ENCODE measurements around the gene DPP3. TPM values are rescaled to one million over a fixed set of nuclear protein-coding genes. Genes with fewer than 3 reads are reported as not detected.
A peak's percentile ranks its signal among the peaks of the same experiment; 100 is the strongest.

Gene DPP3
- polyA plus RNA-seq, 1 of the 3 experiments (the other 2 are of a cell fraction), result 70.6 TPM

DNA sequence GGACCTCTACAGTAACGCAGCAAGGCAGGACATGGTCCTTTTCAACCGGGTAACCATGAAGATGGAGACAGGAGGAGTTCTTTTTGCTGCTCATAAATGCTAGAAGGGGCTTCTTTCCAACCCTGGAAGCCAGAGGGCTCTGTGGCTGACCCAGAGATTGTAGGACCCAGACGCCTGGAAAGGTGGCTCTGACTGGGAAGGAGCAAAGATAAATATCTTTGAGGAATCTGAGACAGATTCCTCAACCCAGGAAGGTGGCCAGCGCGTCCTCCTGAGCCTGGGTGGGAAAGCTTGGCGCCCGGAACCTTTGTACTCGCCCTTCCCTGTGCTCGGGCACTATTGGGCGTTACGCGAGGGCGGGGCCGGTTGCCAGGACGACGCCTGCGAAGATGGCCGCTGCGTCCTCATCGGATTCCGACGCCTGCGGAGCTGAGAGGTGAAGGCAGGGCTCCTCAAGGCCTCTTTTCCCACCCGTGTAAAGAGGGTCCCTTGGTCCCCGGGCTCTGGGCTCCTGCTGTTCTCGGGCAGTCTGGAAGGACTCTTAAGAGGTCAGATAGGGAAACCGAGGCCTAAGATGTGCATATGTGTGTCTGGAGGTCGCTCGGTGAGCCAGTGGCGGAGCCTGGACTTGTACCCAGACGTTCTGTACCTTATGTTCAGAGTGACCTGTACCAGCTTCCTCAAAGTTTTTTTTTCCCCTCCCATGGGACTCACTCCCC is 30.2 kb downstream of the DPP3 start, which contains the start of gene BBS1 (continued):
- TF ChIP-seq, protein P1, sequence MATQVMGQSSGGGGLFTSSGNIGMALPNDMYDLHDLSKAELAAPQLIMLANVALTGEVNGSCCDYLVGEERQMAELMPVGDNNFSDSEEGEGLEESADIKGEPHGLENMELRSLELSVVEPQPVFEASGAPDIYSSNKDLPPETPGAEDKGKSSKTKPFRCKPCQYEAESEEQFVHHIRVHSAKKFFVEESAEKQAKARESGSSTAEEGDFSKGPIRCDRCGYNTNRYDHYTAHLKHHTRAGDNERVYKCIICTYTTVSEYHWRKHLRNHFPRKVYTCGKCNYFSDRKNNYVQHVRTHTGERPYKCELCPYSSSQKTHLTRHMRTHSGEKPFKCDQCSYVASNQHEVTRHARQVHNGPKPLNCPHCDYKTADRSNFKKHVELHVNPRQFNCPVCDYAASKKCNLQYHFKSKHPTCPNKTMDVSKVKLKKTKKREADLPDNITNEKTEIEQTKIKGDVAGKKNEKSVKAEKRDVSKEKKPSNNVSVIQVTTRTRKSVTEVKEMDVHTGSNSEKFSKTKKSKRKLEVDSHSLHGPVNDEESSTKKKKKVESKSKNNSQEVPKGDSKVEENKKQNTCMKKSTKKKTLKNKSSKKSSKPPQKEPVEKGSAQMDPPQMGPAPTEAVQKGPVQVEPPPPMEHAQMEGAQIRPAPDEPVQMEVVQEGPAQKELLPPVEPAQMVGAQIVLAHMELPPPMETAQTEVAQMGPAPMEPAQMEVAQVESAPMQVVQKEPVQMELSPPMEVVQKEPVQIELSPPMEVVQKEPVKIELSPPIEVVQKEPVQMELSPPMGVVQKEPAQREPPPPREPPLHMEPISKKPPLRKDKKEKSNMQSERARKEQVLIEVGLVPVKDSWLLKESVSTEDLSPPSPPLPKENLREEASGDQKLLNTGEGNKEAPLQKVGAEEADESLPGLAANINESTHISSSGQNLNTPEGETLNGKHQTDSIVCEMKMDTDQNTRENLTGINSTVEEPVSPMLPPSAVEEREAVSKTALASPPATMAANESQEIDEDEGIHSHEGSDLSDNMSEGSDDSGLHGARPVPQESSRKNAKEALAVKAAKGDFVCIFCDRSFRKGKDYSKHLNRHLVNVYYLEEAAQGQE (IDR thresholded peaks at IDR 0.05; ENCODE audit: low read depth, low read length), result peak; percentile 69; the same call in 1 of the 2 replicates
- no peak for TF ChIP-seq RAD21 (IDR thresholded peaks at IDR 0.05; ENCODE audit: low read length)
- TF ChIP-seq, protein P2, sequence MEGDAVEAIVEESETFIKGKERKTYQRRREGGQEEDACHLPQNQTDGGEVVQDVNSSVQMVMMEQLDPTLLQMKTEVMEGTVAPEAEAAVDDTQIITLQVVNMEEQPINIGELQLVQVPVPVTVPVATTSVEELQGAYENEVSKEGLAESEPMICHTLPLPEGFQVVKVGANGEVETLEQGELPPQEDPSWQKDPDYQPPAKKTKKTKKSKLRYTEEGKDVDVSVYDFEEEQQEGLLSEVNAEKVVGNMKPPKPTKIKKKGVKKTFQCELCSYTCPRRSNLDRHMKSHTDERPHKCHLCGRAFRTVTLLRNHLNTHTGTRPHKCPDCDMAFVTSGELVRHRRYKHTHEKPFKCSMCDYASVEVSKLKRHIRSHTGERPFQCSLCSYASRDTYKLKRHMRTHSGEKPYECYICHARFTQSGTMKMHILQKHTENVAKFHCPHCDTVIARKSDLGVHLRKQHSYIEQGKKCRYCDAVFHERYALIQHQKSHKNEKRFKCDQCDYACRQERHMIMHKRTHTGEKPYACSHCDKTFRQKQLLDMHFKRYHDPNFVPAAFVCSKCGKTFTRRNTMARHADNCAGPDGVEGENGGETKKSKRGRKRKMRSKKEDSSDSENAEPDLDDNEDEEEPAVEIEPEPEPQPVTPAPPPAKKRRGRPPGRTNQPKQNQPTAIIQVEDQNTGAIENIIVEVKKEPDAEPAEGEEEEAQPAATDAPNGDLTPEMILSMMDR (IDR thresholded peaks at IDR 0.05), result no peak
- no peak for TF ChIP-seq EZH2phosphoT487 (IDR thresholded peaks at IDR 0.05; ENCODE audit: borderline replicate concordance, low read depth)
- TF ChIP-seq TAF1 (IDR thresholded peaks at IDR 0.05; ENCODE audit: borderline replicate concordance, low read depth, low read length), result peak; percentile 96

DNA sequence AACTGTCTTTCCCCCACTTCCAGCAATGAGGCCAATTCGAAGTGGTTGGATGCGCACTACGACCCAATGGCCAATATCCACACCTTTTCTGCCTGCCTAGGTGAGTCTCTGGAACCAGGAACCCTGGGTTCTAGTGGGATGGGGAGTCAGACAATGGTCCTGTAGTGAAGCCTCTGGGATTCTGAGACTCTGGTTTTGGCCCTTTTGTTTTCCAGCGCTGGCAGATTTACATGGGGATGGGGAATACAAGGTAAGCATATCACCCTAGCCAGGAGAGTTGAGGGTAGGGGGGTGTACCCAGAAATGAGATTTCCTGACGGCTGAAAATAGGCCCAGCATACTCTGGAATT is 30.7 kb downstream of the DPP3 start:
- H3K27me3 ChIP-seq (ENCODE audit: insufficient read depth), result no peaks in the 10 kb centered on the region
- ChIA-PET CTCF (interaction anchor here (0.6 to 1.6 kb wide), 5 partner anchors 20 to 481 kb away, joined by 3 to 5 read pairs (median 4); partner anchors contain the start of gene RBM4B), POLR2A (interaction anchor here (0.6 to 1.4 kb wide), 7 partner anchors 9 to 139 kb away, joined by 3 to 8 read pairs (median 3); partner anchors contain the start of genes ACTN3, DPP3 and ZDHHC24)
- H3F3A ChIP-seq (replicated peaks; ENCODE audit: insufficient read depth), result peaks cover 4% of the 10 kb centered on the region
- H4K20me1 ChIP-seq (ENCODE audit: insufficient read depth), result no peaks in the 10 kb centered on the region
- peaks cover 5 to 10% of the 10 kb centered on the region in 2 experiments; a peak in 2 of 4 replicates for H3K4me1 ChIP-seq (ENCODE audit: control insufficient read depth in 1 of 2, insufficient read depth in 2 of 2, low read depth in 1 of 2, low read length in 1 of 2)
- H3K4me3 ChIP-seq (ENCODE audit: low read depth in 2 of 2, low read length in 1 of 2), result peak overlapping the region; percentile 87 to 89
- no peaks in the 10 kb centered on the region for H3K9me3 ChIP-seq
- H3K36me3 ChIP-seq (replicated peaks in 1 of 2; ENCODE audit: control insufficient read depth in 1 of 2, insufficient read depth in 2 of 2, low read length in 1 of 2), result peaks cover 3 to 11% of the 10 kb centered on the region in 2 experiments
- H3K27ac ChIP-seq (ENCODE audit: low read depth in 2 of 2, low read length in 1 of 2), result peak overlapping the region in 1 of 2 experiments; percentile 21; a peak in 2 of 4 replicates
- TF ChIP-seq, protein P3, sequence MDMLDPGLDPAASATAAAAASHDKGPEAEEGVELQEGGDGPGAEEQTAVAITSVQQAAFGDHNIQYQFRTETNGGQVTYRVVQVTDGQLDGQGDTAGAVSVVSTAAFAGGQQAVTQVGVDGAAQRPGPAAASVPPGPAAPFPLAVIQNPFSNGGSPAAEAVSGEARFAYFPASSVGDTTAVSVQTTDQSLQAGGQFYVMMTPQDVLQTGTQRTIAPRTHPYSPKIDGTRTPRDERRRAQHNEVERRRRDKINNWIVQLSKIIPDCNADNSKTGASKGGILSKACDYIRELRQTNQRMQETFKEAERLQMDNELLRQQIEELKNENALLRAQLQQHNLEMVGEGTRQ (IDR thresholded peaks at IDR 0.05; ENCODE audit: borderline replicate concordance, low read depth, low read length), result no peak
- TF ChIP-seq CHD2 (IDR thresholded peaks at IDR 0.05; ENCODE audit: low read length, partially characterized antibody) (no peak), RCOR1 (IDR thresholded peaks at IDR 0.05; ENCODE audit: low read length) (no peak)
- no peaks in the 10 kb centered on the region for H3K9me2 ChIP-seq
- peak overlapping the region; percentile 80 for H3K4me2 ChIP-seq
- H3K79me2 ChIP-seq (ENCODE audit: insufficient read depth), result peaks cover 18% of the 10 kb centered on the region
- peak overlapping the region; percentile 35; the same call in 1 of the 2 replicates for H2AFZ ChIP-seq (ENCODE audit: low read depth)
- peak overlapping the region; percentile 70 for H3K9ac ChIP-seq
- WGBS (ENCODE audit: low lambda C conversion rate), result 18% methylated on average over 5 of the region's 5 CpGs
- DNase-seq, result no peak
